ENCODE results near the gene IARS2. TPM values are rescaled to one million over a fixed set of nuclear protein-coding genes. Genes with fewer than 3 reads are reported as not detected.

The IARS2 gene
- 83.4 and 106 TPM in 2 replicates for total RNA-seq

GRCh38 chr1:220094016-220094911 lies at the start of gene IARS2:
TSS of gene IARS2 (plus strand) at chr1:220094132. CDS start at chr1:220094217, 85 bp downstream.

DNA sequence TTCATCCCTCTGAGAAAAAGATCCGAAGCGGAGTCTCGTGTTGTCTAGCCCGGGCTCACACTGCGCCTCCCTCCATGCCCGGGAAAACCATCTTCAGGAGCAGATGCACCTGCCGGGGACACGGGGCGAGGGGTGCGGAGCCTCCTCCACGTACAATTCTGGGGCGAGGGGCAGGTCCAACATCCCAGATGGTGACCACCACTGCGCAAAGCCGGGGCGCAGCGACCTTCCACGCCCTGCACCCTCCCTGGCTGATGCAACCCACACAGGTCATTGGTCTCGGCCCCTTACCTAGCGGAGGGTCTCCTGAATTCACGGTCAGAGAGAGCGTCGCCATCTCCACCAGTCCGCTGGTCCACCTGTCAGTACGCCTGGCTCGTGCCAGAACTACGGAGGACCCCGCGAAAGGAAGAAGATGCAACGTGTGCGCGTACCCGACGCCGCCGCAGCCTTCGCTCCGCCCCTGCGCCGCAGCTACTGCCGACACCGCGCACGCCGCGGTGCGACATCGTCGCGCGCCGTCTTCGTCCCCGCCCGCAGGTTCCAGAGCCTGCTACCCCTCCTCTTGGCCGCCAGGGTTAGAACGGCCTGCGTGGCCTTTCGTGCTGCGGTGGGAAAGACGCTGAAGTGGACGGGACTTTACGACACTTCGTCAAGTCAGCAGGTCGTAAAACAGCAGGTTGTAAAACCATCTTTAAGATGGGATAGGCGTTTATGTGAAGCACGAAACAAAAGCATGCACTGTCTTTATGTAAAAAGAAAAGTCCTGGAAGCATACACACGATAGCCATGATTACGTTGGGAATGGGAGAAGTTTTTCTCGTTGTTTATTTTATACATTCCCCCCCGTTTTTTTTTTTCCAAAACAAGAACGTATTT lies 47.6 kb upstream of the IARS2 start, which contains the start of gene EPRS1:
Gene EPRS1, minus strand, starts transcription at position 454 of the 879 bp plus-strand sequence. Its CDS starts 117 bp downstream, at position 337.

DNA sequence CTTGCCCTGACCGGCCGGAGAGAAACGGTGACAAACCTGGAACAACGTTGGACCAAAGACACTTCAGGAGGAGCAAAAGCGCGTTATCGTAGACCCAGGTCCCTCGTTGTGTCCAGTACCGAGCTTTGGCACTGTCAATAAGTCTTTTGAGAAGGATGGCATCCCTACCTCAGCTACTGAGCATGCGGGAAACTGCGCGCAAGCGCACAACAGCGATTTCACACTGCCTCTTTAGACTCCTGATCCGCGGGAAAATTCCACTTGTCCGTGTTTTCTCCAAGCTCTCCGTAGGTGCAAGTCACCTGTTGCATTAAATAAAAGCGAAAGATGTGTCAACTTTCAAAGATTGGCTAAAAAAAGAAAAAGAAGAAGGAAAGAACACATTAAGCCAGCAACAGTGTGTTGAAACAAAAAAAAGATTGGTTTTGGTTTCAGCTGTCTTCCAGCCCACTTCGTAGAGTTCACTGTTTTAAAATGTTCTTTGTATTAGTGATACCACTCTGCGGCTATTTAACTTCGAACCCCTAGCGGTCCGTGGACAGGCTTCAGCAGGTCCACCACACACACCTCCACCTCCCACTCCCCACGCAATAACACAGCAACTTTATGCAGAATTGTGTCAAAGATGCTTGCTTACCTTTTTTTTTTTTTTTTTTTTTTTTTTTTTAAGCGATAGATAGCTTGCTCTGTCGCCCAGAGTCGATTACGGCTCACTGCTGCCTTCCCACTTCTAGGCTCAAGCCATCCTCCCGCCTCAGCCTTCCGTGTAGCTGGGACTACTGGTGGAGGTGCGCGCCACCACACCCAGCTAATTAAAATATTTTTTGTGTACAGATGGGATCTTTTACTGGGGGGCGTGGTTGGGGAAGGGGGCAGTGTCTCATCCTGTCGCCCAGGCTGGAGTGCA lies 4.0 kb upstream of the IARS2 start, which contains the start of gene BPNT1:
Gene BPNT1, minus strand, starts transcription at position 139 of the 907 bp plus-strand sequence. CDS start 9,942 bp downstream, outside the sequence.

Other genes with a start within 250 kb of the IARS2 start
- gene SLC30A10, start 165.6 kb upstream of the IARS2 start, total RNA-seq, result not detected in 2 replicates
- gene EPRS1, start 47.6 kb upstream of the IARS2 start, total RNA-seq, result 175 and 211 TPM in 2 replicates
- 26.2 and 38.7 TPM in 2 replicates for gene BPNT1, start 4.3 kb upstream of the IARS2 start, total RNA-seq
- 45.1 and 48.5 TPM in 2 replicates for gene RAB3GAP2, start 178.3 kb downstream of the IARS2 start, total RNA-seq

Measured in regular cardiac myocyte (primary cell).